K562 (cell line): Measurements from ENCODE around the gene NCDN. TPM values are rescaled to one million over a fixed set of nuclear protein-coding genes. Genes with fewer than 3 reads are reported as not detected.

Source experiments
- ATAC-seq: fragments of 200-7000 bp; cut with Tn5 transposase; 3 replicates; pipeline ENCODE4 v1.9.1; 2020; ENCODE audit warnings: moderate library complexity
- BruUV-seq: library from RNA; stranded (reverse); fragments of 400-500 nt; replicated peaks from 2 replicates; lab custom pipeline; 2021; lab: Mats Ljungman, UMichigan
- CTCF ChIA-PET: fragments of 300-600 bp; formaldehyde crosslinking; extraction: SDS; loops from one replicate; lab custom pipeline; 2021; ENCODE audit warnings: low intra/inter-chr PET ratio; lab: Yijun Ruan, JAX
- POLR2A ChIA-PET: fragments of 300-600, 350-650 bp; sonication (Branson Sonifier 250); formaldehyde crosslinking; extraction: SDS; loops from one replicate; lab custom pipeline; 2021; ENCODE audit warnings: antibody characterized with exemption, inconsistent platforms; lab: Yijun Ruan, JAX
- DNase-seq, 4 experiments: peaks; one replicate each; pipeline versions ENCODE4 v3.0.0 to v3.0.0-alpha.2; 2011 to 2018; ENCODE audit warnings: low spot score in 3 of 4, mixed read lengths in 3 of 4; ENCODE audit errors: extremely low read depth in 1 of 4
- FAIRE-seq: peaks from 2 replicates; lab custom pipeline; 2011; peaks lifted over from hg19 to GRCh38; lab: Jason Lieb, UNC
- H2AFZ ChIP-seq: 2 replicates; pipeline ENCODE4 v1.6.0; 2011; ENCODE audit warnings: low read depth, low read length, control low read depth, inconsistent platforms
- H3K27ac ChIP-seq: fragments of 200-600 bp; 3 replicates; pipeline ENCODE4 v1.8.0; 2011; ENCODE audit warnings: low read depth, mild to moderate bottlenecking, control low read depth, inconsistent platforms, low read length, moderate library complexity, mixed read lengths; ENCODE audit errors: extremely low read depth
- H3K27me3 ChIP-seq, 2 experiments: fragments of 300-600 bp in 1 of 2; 2 replicates in 1 of 2; 3 replicates in 1 of 2; pipeline versions ENCODE4 v1.6.0 to v1.8.0; 2011; ENCODE audit warnings: inconsistent platforms in 2 of 2, low read length in 2 of 2, mild to moderate bottlenecking in 1 of 2, mixed read lengths in 1 of 2, moderate library complexity in 1 of 2; ENCODE audit not compliant: control insufficient read depth in 2 of 2, insufficient read depth in 2 of 2
- H3K36me3 ChIP-seq: fragments of 300-600 bp; 3 replicates; pipeline ENCODE4 v1.8.0; 2011; ENCODE audit warnings: mild to moderate bottlenecking, low read length, inconsistent platforms; ENCODE audit not compliant: control insufficient read depth, insufficient read depth
- H3K4me1 ChIP-seq, 2 experiments: fragments of 200-600 bp in 1 of 2; replicated peaks in 1 of 2; 2 replicates in 1 of 2; 3 replicates in 1 of 2; pipeline versions ENCODE4 v1.5.1 to v1.8.0; 2011; ENCODE audit warnings: inconsistent platforms in 2 of 2, low read length in 2 of 2, mild to moderate bottlenecking in 1 of 2, mixed read lengths in 1 of 2, moderate library complexity in 1 of 2; ENCODE audit not compliant: control insufficient read depth in 2 of 2, insufficient read depth in 2 of 2
- H3K4me2 ChIP-seq: 2 replicates; pipeline ENCODE4 v1.6.1; 2011; ENCODE audit warnings: low read length, control low read depth, inconsistent platforms, mixed read lengths; ENCODE audit not compliant: insufficient read depth
- H3K4me3 ChIP-seq: fragments of 200-600 bp; sonication (generic), shearing (Covaris generic); 2 replicates; pipeline ENCODE4 v1.5.1; 2016; ENCODE audit warnings: control low read depth, inconsistent platforms
- H3K79me2 ChIP-seq: fragments of 200-600 bp; 3 replicates; pipeline ENCODE4 v1.8.0; 2011; ENCODE audit warnings: low read length, inconsistent platforms; ENCODE audit not compliant: control insufficient read depth, insufficient read depth
- H3K9ac ChIP-seq, 2 experiments: 2 replicates each; pipeline versions ENCODE4 v1.6.0 to v1.6.1; 2011; ENCODE audit warnings: low read depth in 2 of 2, low read length in 2 of 2, control low read depth in 1 of 2, inconsistent platforms in 1 of 2, mild to moderate bottlenecking in 1 of 2, mixed read lengths in 1 of 2; ENCODE audit not compliant: insufficient read depth in 1 of 2
- H3K9me1 ChIP-seq: one replicate; pipeline ENCODE4 v1.6.0; 2011; ENCODE audit warnings: inconsistent platforms, mild to moderate bottlenecking, low read length, moderate library complexity; ENCODE audit not compliant: control insufficient read depth, insufficient read depth
- H3K9me3 ChIP-seq: replicated peaks from 2 replicates; pipeline ENCODE4 v1.5.1; 2011; ENCODE audit warnings: low read depth, low read length, inconsistent platforms; ENCODE audit not compliant: control insufficient read depth, insufficient read depth
- H4K20me1 ChIP-seq: replicated peaks from 2 replicates; pipeline ENCODE4 v1.6.1; 2011; ENCODE audit warnings: low read length, inconsistent platforms, mixed read lengths; ENCODE audit not compliant: control insufficient read depth, insufficient read depth
- FOXJ2 ChIP-seq: fragments of 200-800 bp; sonication (Bioruptor generic); IDR thresholded peaks from 2 replicates; pipeline ENCODE4 v1.6.1; 2016; ENCODE audit warnings: missing genetic modification characterization, missing compliant biosample characterization
- GTF2E2 ChIP-seq: fragments of 200-800 bp; sonication (Bioruptor generic); IDR thresholded peaks from 2 replicates; pipeline ENCODE4 v1.6.1; 2016; ENCODE audit warnings: missing genetic modification characterization, missing compliant biosample characterization
- RBFOX2 ChIP-seq: fragments of 200-400 bp; formaldehyde crosslinking; IDR thresholded peaks from 2 replicates; pipeline ENCODE4 v1.6.1; 2017; ENCODE audit warnings: low read depth, mild to moderate bottlenecking, low read length, moderate library complexity
- WGBS: fragments of 100-300 bp; shearing (Covaris generic); methylation state at CpG from one replicate; pipeline ENCODE4 v1.1.6; 2016; ENCODE audit warnings: low coverage, mixed read lengths; ENCODE audit not compliant: insufficient coverage; ENCODE audit errors: missing lambda C conversion rate; 5-methylcytosine and 5-hydroxymethylcytosine counted together
- in situ Hi-C: fragments of 300-500 bp; cut with MboI; formaldehyde crosslinking; loops from 4 replicates; pipeline ENCODE4 v1.15.0; 2018; ENCODE audit warnings: inconsistent platforms, mixed read lengths
- intact Hi-C: fragments of 100-400 bp; cut with micrococcal nuclease; formaldehyde crosslinking; loops from 2 replicates; pipeline ENCODE4 v1.14.2; 2022
- polyA plus RNA-seq, 8 experiments: library from polyadenylated mRNA; depleted of rRNA in 4 of 8; stranded (reverse) in 5 of 8; unstranded in 3 of 8; fragments of >200 nt; fragmentation: Nextera tagmentation in 2 of 8; fragmentation: Illumina TruSeq in 1 of 8; extraction: Ambion mirVana in 2 of 8; extraction: Trizol in 1 of 8; gene quantifications; 2 replicates each; pipeline versions ENCODE4 v1.2.1 to v1.2.3, GENCODE V29; 2011 to 2014; ENCODE audit warnings: inconsistent platforms in 1 of 8, missing spikeins in 1 of 8
- total RNA-seq, 7 experiments: library from RNA; depleted of rRNA in 6 of 7; stranded (reverse); fragments of >200 nt in 6 of 7; fragmentation: Illumina TruSeq in 2 of 7; extraction: Trizol in 2 of 7; gene quantifications; 2 replicates each; pipeline versions ENCODE4 v1.2.1 to v1.2.3, GENCODE V29; 2011 to 2021; ENCODE audit warnings: low replicate concordance in 1 of 7

NCDN gene
- total and polyA plus RNA-seq, 9 of the 15 experiments (the other 6 are each of a cell fraction or from before 2014, with no cell fraction given), result 1.9 to 35.1 (median 10.7) TPM

DNA sequence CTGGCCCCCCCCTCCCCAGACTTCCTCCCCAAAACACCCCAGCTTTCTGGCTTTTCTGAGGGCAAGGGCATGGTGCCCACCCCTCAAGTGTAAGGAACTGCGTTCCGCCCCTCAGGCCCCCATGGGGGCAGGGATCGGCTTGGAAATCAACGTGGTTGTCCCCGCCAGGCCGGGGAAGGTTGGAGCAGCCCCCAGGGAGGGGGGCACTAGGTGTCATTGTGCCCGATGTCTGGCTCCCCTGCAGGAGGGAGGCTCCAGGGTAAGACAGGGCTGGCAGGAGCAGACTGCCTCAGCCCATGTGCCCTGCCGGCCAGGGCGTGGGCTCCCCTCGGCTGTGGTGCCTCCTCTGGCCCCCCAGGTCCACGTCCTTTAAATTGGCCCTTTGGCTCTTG is 8.1 kb downstream of the NCDN start:
- H3K9ac ChIP-seq, result no peak overlapping the region; a peak in 1 of 4 replicates
- H3K27ac ChIP-seq, result no peak overlapping the region
- H3K4me2 ChIP-seq, result no peak overlapping the region
- no peaks in the 10 kb centered on the region for H3K9me1 ChIP-seq
- DNase-seq (no peak), ATAC-seq (no peak), FAIRE-seq (no peak)
- no peaks in the 10 kb centered on the region for H3K79me2 ChIP-seq
- H3K4me3 ChIP-seq, result no peak overlapping the region
- POLR2A ChIA-PET, result interaction anchor here (0.6 to 1.6 kb wide), 4 partner anchors 151 to 215 kb away, joined by 3 to 13 read pairs (median 4); no protein-coding TSS in a partner anchor
- CTCF ChIA-PET, result interaction anchor here (3.1 kb wide), 1 partner anchor 115 kb away, joined by 17 read pairs; no protein-coding TSS in a partner anchor
- H3K4me1 ChIP-seq, result peaks cover 3 to 19% of the 10 kb centered on the region in 2 experiments; a peak in 2 of 5 replicates
- no peak overlapping the region for H2AFZ ChIP-seq
- intact Hi-C loops (no loop called here), in situ Hi-C loops (loop anchor here (5.0 to 10.0 kb wide), 3 partner anchors 157 to 361 kb away; no protein-coding TSS in a partner anchor)
- no TSS peak for BruUV-seq
- no peaks in the 10 kb centered on the region for H3K9me3 ChIP-seq
- no peak for TF ChIP-seq FOXJ2 (tag)
- TF ChIP-seq RBFOX2, result 0 out of 2 replicates have a peak, but pooled peaks have one; percentile 9
- H3K27me3 ChIP-seq, result no peaks in the 10 kb centered on the region
- H4K20me1 ChIP-seq, result peaks cover 23% of the 10 kb centered on the region; the same call in 1 of the 2 replicates
- H3K36me3 ChIP-seq, result peaks cover 48% of the 10 kb centered on the region; the same call in 2 of the 3 replicates
- WGBS, result 91% methylated on average over 9 of the region's 11 CpGs

DNA sequence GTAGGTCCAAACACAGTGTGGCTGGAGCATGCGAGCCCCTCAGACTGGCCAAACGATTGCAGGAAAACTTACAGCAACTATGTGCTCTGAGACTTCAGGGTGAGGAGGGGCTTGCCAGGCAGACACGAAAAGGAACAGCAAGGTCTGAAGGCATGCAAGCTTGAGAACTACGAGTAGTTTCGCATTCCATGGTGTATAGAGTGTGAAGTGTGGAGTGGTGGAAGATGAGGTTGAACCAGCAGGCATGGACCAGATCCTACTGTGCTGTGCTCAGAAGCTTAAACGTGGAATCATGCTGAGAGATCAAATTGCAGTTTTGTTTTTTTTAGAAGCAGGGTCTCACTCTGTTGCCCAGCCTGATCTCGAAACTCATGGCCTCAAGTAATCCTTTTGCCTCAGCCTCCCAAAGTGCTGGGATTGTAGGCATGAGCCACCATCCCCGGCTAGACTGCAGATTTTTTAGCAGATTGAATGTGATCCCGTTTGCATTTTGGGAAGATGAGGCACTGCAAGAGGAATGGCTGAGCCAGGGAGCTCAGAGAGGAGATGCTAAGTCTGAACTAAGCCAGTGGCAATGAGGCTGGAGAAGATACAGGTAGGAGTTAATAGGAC is 10.5 kb downstream of the NCDN start:
- peaks cover 3 to 18% of the 10 kb centered on the region in 2 experiments; a peak in 4 of 5 replicates for H3K27me3 ChIP-seq
- H3K9me3 ChIP-seq, result no peaks in the 10 kb centered on the region
- H3K27ac ChIP-seq, result no peak overlapping the region
- H3K9ac ChIP-seq, result no peak overlapping the region
- peaks cover 25% of the 10 kb centered on the region; the same call in 1 of the 3 replicates for H3K36me3 ChIP-seq
- DNase-seq (no peak), ATAC-seq (no peak), FAIRE-seq (no peak)
- in situ Hi-C loops (loop anchor here (5.0 to 10.0 kb wide), 3 partner anchors 154 to 363 kb away; no protein-coding TSS in a partner anchor), intact Hi-C loops (no loop called here)
- BruUV-seq, result no TSS peak
- H3K79me2 ChIP-seq, result no peaks in the 10 kb centered on the region
- no peak overlapping the region for H3K4me3 ChIP-seq
- ChIA-PET POLR2A (interaction anchor here (0.6 to 1.8 kb wide), 8 partner anchors 8 to 160 kb away, joined by 3 to 16 read pairs (median 6); partner anchors contain the start of genes C1orf216, KIAA0319L and NCDN), CTCF (interaction anchor here (0.6 to 3.6 kb wide), 5 partner anchors 147 to 209 kb away, joined by 3 to 47 read pairs (median 11); no protein-coding TSS in a partner anchor)
- H3K9me1 ChIP-seq, result no peaks in the 10 kb centered on the region
- peaks cover 23% of the 10 kb centered on the region; the same call in 1 of the 2 replicates for H4K20me1 ChIP-seq
- TF ChIP-seq GTF2E2 (tag), result no peak
- peaks cover 3 to 13% of the 10 kb centered on the region in 2 experiments; a peak in 2 of 5 replicates for H3K4me1 ChIP-seq
- H2AFZ ChIP-seq, result no peak overlapping the region
- 36% methylated on average over 9 of the region's 9 CpGs for WGBS
- no peak overlapping the region for H3K4me2 ChIP-seq
